Stimulated activated CD4-positive, alpha-beta T cell treated with anti-CD3 and anti-CD28 coated beads, Interleukin-1b, Interleukin-23, amount 100 ng/mL, for 4 hours (primary cell): ENCODE results near the gene MRPL16.

Source experiments
- DNase-seq, 2 donors: peaks; one replicate each; pipeline ENCODE4 v3.0.0-alpha.2; 2020; ENCODE audit warnings: low read depth in 2 of 2

Gene MRPL16

GRCh38 chr11:59771605-59772004 lies 39.0 kb downstream of the MRPL16 start:
- no peak for DNase-seq

GRCh38 chr11:59770869-59771268 lies 39.7 kb downstream of the MRPL16 start:
- DNase-seq: no peak

- DNase-seq: no peak
These were observed 40.3 kb downstream of the MRPL16 start for GRCh38 chr11:59770319-59770718.

GRCh38 chr11:59769828-59770227 lies 40.8 kb downstream of the MRPL16 start:
- no peak for DNase-seq

- no peak for DNase-seq
These were observed 41.5 kb downstream of the MRPL16 start for GRCh38 chr11:59769111-59769510.

- DNase-seq: no peak
These were observed 43.4 kb downstream of the MRPL16 start for GRCh38 chr11:59767225-59767611.

GRCh38 chr11:59766542-59767224 lies 43.9 kb downstream of the MRPL16 start:
- no peak for DNase-seq

GRCh38 chr11:59765068-59765735 lies 45.4 kb downstream of the MRPL16 start:
- no peak for DNase-seq

- DNase-seq: no peak
These were observed 48.6 kb downstream of the MRPL16 start for GRCh38 chr11:59761993-59762392.

GRCh38 chr11:59760771-59761170 lies 49.8 kb downstream of the MRPL16 start:
- no peak for DNase-seq

- no peak for DNase-seq
These were observed 50.7 kb downstream of the MRPL16 start for GRCh38 chr11:59759900-59760299.

- no peak for DNase-seq
These were observed 52.1 kb downstream of the MRPL16 start for GRCh38 chr11:59758401-59759037.

GRCh38 chr11:59756845-59757244 lies 53.7 kb downstream of the MRPL16 start:
- no peak for DNase-seq

GRCh38 chr11:59756558-59756840 lies 54.1 kb downstream of the MRPL16 start:
- no peak for DNase-seq
